HCT116 (cell line): ENCODE data around the gene OR1J1. TPM values are rescaled to one million over a fixed set of nuclear protein-coding genes. Genes with fewer than 3 reads are reported as not detected.

ENCODE experiments used
- ATAC-seq: fragments of 200-7000 bp; cut with Tn5 transposase; 2 replicates; pipeline ENCODE4 v1.9.1; 2020; ENCODE audit warnings: mild to moderate bottlenecking, moderate library complexity
- BruUV-seq: library from RNA; stranded (reverse); fragments of 400-500 nt; replicated peaks from 2 replicates; lab custom pipeline; 2021; lab: Mats Ljungman, UMichigan
- CTCF ChIA-PET: fragments of 300-600 bp; sonication (Branson Sonifier 250); formaldehyde crosslinking; loops from one replicate; lab custom pipeline; 2021; ENCODE audit warnings: antibody characterized with exemption; lab: Charles Lee
- POLR2A ChIA-PET: fragments of 300-600, 350-600 bp; sonication (Branson Sonifier 250); formaldehyde crosslinking; loops from one replicate; lab custom pipeline; 2021; ENCODE audit warnings: antibody characterized with exemption; lab: Charles Lee
- RAD21 ChIA-PET, 2 experiments: fragments of 300-600 bp; sonication (Branson Sonifier 250); formaldehyde crosslinking; loops; one replicate each; lab custom pipeline; 2023; ENCODE audit warnings: low total read pairs in 2 of 2; ENCODE audit not compliant: uncharacterized antibody in 2 of 2, unreplicated experiment in 2 of 2, low non-redundant PET in 1 of 2; lab: Charles Lee
- DNase-seq: peaks from one replicate; pipeline ENCODE4 v3.0.0-alpha.2; 2010; ENCODE audit warnings: low read depth, low spot score
- H2AFZ ChIP-seq: fragments of 200-600 bp; shearing (Covaris generic), sonication (generic); 2 replicates; pipeline ENCODE4 v1.6.1; 2017; ENCODE audit warnings: low read depth, mixed run types, mixed read lengths, antibody characterized with exemption, low read length; ENCODE audit not compliant: poor library complexity, severe bottlenecking
- H3K27ac ChIP-seq: 2 replicates; pipeline ENCODE4 v1.5.1; 2012; ENCODE audit warnings: low read depth, low read length
- H3K27me3 ChIP-seq: fragments of 200-600 bp; sonication (generic); 2 replicates; pipeline ENCODE4 v1.6.1; 2016; ENCODE audit warnings: mixed run types, low read length, mixed read lengths; ENCODE audit not compliant: insufficient read depth
- H3K36me3 ChIP-seq, 2 experiments: fragments of 200-500 bp in 1 of 2; fragments of 200-600 bp in 1 of 2; sonication (Bioruptor generic) in 1 of 2; sonication (generic) in 1 of 2; 2 replicates each; pipeline versions ENCODE4 v1.5.1 to v1.6.1; 2014 to 2016; ENCODE audit warnings: low read length in 2 of 2, inconsistent platforms in 1 of 2, mixed read lengths in 1 of 2, mixed run types in 1 of 2; ENCODE audit not compliant: insufficient read depth in 2 of 2, control insufficient read depth in 1 of 2
- H3K4me1 ChIP-seq, 2 experiments: fragments of 200-600 bp in 1 of 2; sonication (generic) in 1 of 2; 2 replicates each; pipeline versions ENCODE4 v1.5.1 to v1.6.1; 2012 to 2017; ENCODE audit warnings: low read length in 2 of 2, inconsistent platforms in 1 of 2, mild to moderate bottlenecking in 1 of 2, mixed read lengths in 1 of 2, mixed run types in 1 of 2, moderate library complexity in 1 of 2; ENCODE audit not compliant: insufficient read depth in 2 of 2, control insufficient read depth in 1 of 2
- H3K4me2 ChIP-seq: fragments of 200-600 bp; sonication (generic); 2 replicates; pipeline ENCODE4 v1.6.1; 2017; ENCODE audit warnings: mixed run types, low read length, mixed read lengths
- H3K4me3 ChIP-seq, 2 experiments: fragments of 200-600 bp in 1 of 2; sonication (generic) in 1 of 2; replicated peaks in 1 of 2; 2 replicates each; pipeline ENCODE4 v1.5.1; 2011 to 2016; ENCODE audit warnings: low read length in 2 of 2, control low read depth in 1 of 2, low read depth in 1 of 2, mild to moderate bottlenecking in 1 of 2, mixed read lengths in 1 of 2, mixed run types in 1 of 2
- H3K79me2 ChIP-seq: fragments of 200-600 bp; sonication (generic); 2 replicates; pipeline ENCODE4 v1.6.1; 2017; ENCODE audit warnings: mild to moderate bottlenecking, mixed run types, low read length, moderate library complexity, mixed read lengths; ENCODE audit not compliant: insufficient read depth
- H3K9ac ChIP-seq: fragments of 200-600 bp; sonication (generic); 2 replicates; pipeline ENCODE4 v1.6.1; 2016; ENCODE audit warnings: low read length, mixed read lengths
- H3K9me2 ChIP-seq: fragments of 200-600 bp; sonication (generic), shearing (Covaris generic); 2 replicates; pipeline ENCODE4 v1.6.1; 2017; ENCODE audit warnings: mixed run types, mild to moderate bottlenecking, moderate library complexity; ENCODE audit not compliant: insufficient read depth
- H3K9me3 ChIP-seq, 2 experiments: fragments of 200-500 bp in 1 of 2; fragments of 200-600 bp in 1 of 2; sonication (Bioruptor generic) in 1 of 2; sonication (generic) in 1 of 2; 2 replicates each; pipeline ENCODE4 v1.6.1; 2014 to 2017; ENCODE audit warnings: low read length in 2 of 2, mixed read lengths in 2 of 2, inconsistent platforms in 1 of 2, low read depth in 1 of 2, mild to moderate bottlenecking in 1 of 2, mixed run types in 1 of 2, moderate library complexity in 1 of 2; ENCODE audit not compliant: control insufficient read depth in 1 of 2, insufficient read depth in 1 of 2
- H4K20me1 ChIP-seq: fragments of 200-600 bp; sonication (generic), shearing (Covaris generic); 2 replicates; pipeline ENCODE4 v1.6.1; 2017; ENCODE audit warnings: mixed run types, mild to moderate bottlenecking, moderate library complexity; ENCODE audit not compliant: insufficient read depth
- CBX3 ChIP-seq: IDR thresholded peaks from 2 replicates; pipeline ENCODE4 v1.6.1; 2012; ENCODE audit warnings: low read depth
- ELF1 ChIP-seq: IDR thresholded peaks from 2 replicates; pipeline ENCODE4 v1.6.1; 2012; ENCODE audit warnings: low read depth, borderline replicate concordance
- EZH2phosphoT487 ChIP-seq: fragments of 200-600 bp; IDR thresholded peaks from 2 replicates; pipeline ENCODE4 v1.6.1; 2018; ENCODE audit warnings: antibody characterized with exemption, borderline replicate concordance
- FOSL1 ChIP-seq: IDR thresholded peaks from 2 replicates; pipeline ENCODE4 v1.6.1; 2012; ENCODE audit warnings: low read depth
- RAD21 ChIP-seq: IDR thresholded peaks from 2 replicates; pipeline ENCODE4 v1.6.1; 2012; ENCODE audit warnings: low read depth, mild to moderate bottlenecking
- SIN3A ChIP-seq: IDR thresholded peaks from 2 replicates; pipeline ENCODE4 v1.6.1; 2012; ENCODE audit warnings: low read depth
- SP1 ChIP-seq: IDR thresholded peaks from 2 replicates; pipeline ENCODE4 v1.6.1; 2012; ENCODE audit warnings: low read depth
- ZFX ChIP-seq: fragments of 450-650 bp; IDR thresholded peaks from 2 replicates; pipeline ENCODE4 v1.6.1; 2017
- intact Hi-C: fragments of 100-400 bp; cut with micrococcal nuclease; formaldehyde crosslinking; loops from 2 replicates; pipeline ENCODE4 v1.10.0; 2022
- total RNA-seq: library from RNA; stranded (reverse); gene quantifications from one replicate; pipeline ENCODE4 v1.2.1, GENCODE V29; 2021; ENCODE audit not compliant: unreplicated experiment
- TF ChIP-seq, protein P1 (sequence below): IDR thresholded peaks from 2 replicates; pipeline ENCODE4 v1.6.1; 2012
- TF ChIP-seq, protein P2 (sequence below): IDR thresholded peaks from 2 replicates; pipeline ENCODE4 v1.6.1; 2011; ENCODE audit warnings: mild to moderate bottlenecking, low read length, moderate library complexity; ENCODE audit not compliant: insufficient replicate concordance; ENCODE audit errors: extremely low read depth
- TF ChIP-seq, protein P3 (sequence below): IDR thresholded peaks from 2 replicates; pipeline ENCODE4 v1.6.1; 2012

Gene OR1J1
- total RNA-seq, 1 experiment from 2014 or later: not detected

DNA sequence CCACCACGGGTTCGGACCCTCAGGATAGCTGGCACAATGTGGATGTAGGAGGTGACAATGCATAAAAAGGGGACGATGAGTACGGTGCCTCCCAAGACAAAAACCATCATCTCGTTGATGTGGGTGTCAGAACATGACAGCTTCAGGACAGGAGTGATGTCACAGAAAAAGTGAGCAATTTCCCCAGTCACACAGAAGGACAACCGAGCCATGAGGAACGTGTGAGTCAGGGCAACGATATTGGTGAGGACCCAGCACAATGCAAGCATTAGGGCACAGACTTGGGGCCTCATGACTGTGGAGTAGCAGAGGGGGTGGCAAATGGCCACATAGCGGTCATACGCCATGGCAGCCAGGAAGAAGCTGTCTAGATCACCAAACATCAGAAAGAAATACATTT lies 48.9 kb upstream of the OR1J1 start:
- H3K4me1 ChIP-seq: no peaks in the 10 kb centered on the region
- no peak for ATAC-seq
- POLR2A ChIA-PET: no interaction called here
- no peaks in the 10 kb centered on the region for H3K79me2 ChIP-seq
- RAD21 ChIA-PET: no interaction called here
- H3K36me3 ChIP-seq: no peaks in the 10 kb centered on the region
- no peaks in the 10 kb centered on the region for H3K9me2 ChIP-seq
- CTCF ChIA-PET: no interaction called here
- no peak overlapping the region for H2AFZ ChIP-seq
- TF ChIP-seq SIN3A: no peak
- TF ChIP-seq, protein P1, sequence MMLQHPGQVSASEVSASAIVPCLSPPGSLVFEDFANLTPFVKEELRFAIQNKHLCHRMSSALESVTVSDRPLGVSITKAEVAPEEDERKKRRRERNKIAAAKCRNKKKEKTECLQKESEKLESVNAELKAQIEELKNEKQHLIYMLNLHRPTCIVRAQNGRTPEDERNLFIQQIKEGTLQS: no peak
- no peak for TF ChIP-seq SP1
- TF ChIP-seq RAD21: no peak
- TF ChIP-seq CBX3: no peak
- TF ChIP-seq ELF1: no peak
- TF ChIP-seq ZFX: no peak
- TF ChIP-seq, protein P2, sequence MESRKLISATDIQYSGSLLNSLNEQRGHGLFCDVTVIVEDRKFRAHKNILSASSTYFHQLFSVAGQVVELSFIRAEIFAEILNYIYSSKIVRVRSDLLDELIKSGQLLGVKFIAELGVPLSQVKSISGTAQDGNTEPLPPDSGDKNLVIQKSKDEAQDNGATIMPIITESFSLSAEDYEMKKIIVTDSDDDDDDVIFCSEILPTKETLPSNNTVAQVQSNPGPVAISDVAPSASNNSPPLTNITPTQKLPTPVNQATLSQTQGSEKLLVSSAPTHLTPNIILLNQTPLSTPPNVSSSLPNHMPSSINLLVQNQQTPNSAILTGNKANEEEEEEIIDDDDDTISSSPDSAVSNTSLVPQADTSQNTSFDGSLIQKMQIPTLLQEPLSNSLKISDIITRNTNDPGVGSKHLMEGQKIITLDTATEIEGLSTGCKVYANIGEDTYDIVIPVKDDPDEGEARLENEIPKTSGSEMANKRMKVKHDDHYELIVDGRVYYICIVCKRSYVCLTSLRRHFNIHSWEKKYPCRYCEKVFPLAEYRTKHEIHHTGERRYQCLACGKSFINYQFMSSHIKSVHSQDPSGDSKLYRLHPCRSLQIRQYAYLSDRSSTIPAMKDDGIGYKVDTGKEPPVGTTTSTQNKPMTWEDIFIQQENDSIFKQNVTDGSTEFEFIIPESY: no peak
- TF ChIP-seq, protein P3, sequence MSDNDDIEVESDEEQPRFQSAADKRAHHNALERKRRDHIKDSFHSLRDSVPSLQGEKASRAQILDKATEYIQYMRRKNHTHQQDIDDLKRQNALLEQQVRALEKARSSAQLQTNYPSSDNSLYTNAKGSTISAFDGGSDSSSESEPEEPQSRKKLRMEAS: no peak
- no peak for TF ChIP-seq FOSL1
- no peak for TF ChIP-seq EZH2phosphoT487
- no peak overlapping the region for H3K4me3 ChIP-seq
- H3K9me3 ChIP-seq: no peaks in the 10 kb centered on the region
- peaks cover 24% of the 10 kb centered on the region; the same call in 1 of the 2 replicates for H3K27me3 ChIP-seq
- no peak for DNase-seq
- no peak overlapping the region for H3K27ac ChIP-seq
- no peak overlapping the region for H3K9ac ChIP-seq
- H4K20me1 ChIP-seq: no peaks in the 10 kb centered on the region
- intact Hi-C loops: no loop called here
- no peak overlapping the region for H3K4me2 ChIP-seq
- BruUV-seq: no TSS peak
